Dendritic cell treated with granulocyte-macrophage colony-stimulating factor and Interleukin-4, amounts not matched to agents 40 ng/mL and 50 ng/mL, for 4 days (primary cell): Measurements from ENCODE around the gene SETD5.

Experiments used
- H3K27ac Mint-ChIP-seq: one replicate; pipeline ENCODE4 v1.8.0; 2022; ENCODE audit warnings: mild to moderate bottlenecking, mixed read lengths
- H3K27me3 Mint-ChIP-seq: one replicate; pipeline ENCODE4 v1.8.0; 2022; ENCODE audit warnings: mild to moderate bottlenecking, mixed read lengths
- H3K36me3 Mint-ChIP-seq: one replicate; pipeline ENCODE4 v1.8.0; 2022; ENCODE audit warnings: low read depth, mixed read lengths
- H3K4me1 Mint-ChIP-seq: one replicate; pipeline ENCODE4 v1.8.0; 2022; ENCODE audit warnings: low read depth, mixed read lengths
- H3K4me3 Mint-ChIP-seq: one replicate; pipeline ENCODE4 v1.8.0; 2022; ENCODE audit warnings: mild to moderate bottlenecking, moderate library complexity, mixed read lengths
- H3K9me3 Mint-ChIP-seq: one replicate; pipeline ENCODE4 v1.8.0; 2022; ENCODE audit warnings: mixed read lengths
- intact Hi-C: fragments of 100-400 bp; cut with micrococcal nuclease; formaldehyde crosslinking; loops from one replicate; pipeline ENCODE4 v1.15.0; 2022

SETD5 gene

DNA sequence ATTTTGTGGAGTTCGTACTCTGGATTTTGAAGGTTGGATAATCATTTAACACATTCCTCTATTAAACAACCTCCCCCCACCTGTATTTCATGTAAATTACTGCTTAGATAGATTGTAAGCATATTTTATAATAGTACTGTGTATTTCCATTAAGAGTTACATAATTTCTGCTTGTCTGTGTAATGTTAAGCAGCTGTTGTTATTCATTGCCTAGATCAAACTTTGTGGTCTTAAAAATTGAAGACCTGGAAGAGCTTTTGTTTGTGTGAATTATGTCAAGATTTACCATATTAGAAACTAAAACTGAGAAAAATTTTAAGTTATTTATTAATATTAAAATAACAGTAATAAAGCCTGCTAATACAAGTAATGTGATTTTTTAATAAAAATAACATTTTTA is 11.1 kb downstream of the SETD5 start:
- Mint-ChIP-seq H3K9me3 (no peaks in the 10 kb centered on the region), H3K36me3 (no peaks in the 10 kb centered on the region), H3K4me1 (peaks cover 35% of the 10 kb centered on the region), H3K27me3 (no peaks in the 10 kb centered on the region), H3K4me3 (no peak overlapping the region), H3K27ac (no peak overlapping the region)
- intact Hi-C loops, result no loop called here

DNA sequence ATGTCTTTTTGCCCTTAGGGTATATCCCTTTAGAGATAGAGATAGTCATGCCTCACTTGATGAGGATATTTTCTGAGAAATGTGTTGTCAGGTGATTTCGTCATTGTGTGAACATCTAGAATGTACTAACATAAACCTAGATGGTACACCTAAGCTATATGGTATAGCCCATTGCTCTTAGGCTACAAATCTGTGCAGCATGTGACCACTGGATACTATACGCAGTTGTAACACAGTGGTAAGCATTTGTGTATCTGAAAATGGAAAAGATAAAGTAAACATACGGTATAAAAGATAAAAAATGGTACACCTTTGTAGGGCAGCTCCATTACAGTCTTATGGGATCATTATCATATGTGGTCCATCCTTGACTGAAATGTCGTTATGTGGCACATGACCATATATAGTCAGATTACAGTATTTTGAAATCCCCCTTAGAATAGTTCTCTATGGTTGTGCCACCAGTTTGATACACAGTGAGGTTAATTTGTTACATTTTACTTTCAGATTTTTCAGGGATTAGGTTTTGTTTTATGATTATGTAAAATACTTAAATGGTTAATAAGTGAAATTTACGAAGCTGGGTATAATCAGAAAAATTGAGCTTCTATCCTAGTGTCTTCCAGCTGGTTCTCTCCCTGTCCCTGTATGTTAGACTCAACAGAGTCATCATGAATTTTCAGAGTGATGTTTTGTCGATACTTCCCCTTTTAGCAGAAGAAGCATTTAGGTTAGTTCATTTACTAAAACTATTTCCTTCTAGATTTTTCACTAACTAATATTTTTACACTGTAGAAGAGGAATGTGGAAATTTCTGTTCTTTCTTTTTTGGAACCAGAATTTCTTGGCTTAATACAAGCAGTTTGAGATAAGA is 12.8 kb downstream of the SETD5 start:
- H3K27ac Mint-ChIP-seq, result peak overlapping the region; percentile 37
- no peak overlapping the region for H3K4me3 Mint-ChIP-seq
- peaks cover 7% of the 10 kb centered on the region for H3K36me3 Mint-ChIP-seq
- intact Hi-C loops, result no loop called here
- H3K4me1 Mint-ChIP-seq, result peaks cover 35% of the 10 kb centered on the region
- H3K27me3 Mint-ChIP-seq, result no peaks in the 10 kb centered on the region
- no peaks in the 10 kb centered on the region for H3K9me3 Mint-ChIP-seq

DNA sequence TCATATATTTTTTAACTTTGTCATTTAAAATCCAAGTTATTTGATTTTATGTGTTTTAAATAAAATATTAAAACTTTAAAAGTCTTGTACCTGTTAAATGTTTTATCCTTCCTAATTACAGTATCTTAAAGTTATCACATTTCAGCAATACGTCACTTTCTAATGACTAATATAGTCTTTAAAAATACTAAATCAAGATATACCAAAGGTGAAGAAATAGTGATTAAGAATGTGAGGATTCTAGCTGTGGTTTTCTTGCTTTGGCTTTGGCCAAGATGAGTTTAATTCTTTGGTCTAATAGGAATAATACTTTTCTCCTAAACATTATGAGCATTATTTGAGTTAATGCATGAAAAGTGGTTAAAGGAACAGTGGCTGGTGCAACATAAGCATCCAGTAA is 13.9 kb downstream of the SETD5 start:
- Mint-ChIP-seq H3K27ac (no peak overlapping the region), H3K27me3 (no peaks in the 10 kb centered on the region), H3K4me1 (peaks cover 38% of the 10 kb centered on the region), H3K4me3 (no peak overlapping the region), H3K36me3 (peaks cover 14% of the 10 kb centered on the region), H3K9me3 (no peaks in the 10 kb centered on the region)
- intact Hi-C loops, result no loop called here

DNA sequence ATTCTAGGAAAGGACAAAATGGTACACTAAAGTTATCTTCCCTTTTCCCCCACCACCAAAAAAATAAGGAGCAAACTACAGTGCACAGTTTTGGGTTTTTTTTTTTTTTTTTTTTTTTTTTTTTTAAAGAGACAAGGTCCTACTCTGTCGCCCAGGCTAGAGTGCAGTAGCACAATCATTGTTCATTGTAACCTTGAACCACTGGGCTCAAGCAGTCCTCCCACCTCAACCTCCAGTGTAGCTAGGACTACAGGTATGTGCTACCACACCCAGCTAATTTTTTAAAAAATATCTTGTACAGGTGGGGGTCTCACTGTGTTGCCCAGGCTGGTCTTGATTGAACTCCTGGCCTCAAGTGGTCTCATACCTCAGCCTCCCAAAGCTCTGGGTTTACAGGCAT is 14.9 kb downstream of the SETD5 start:
- no peaks in the 10 kb centered on the region for H3K9me3 Mint-ChIP-seq
- H3K36me3 Mint-ChIP-seq, result peaks cover 17% of the 10 kb centered on the region
- H3K27ac Mint-ChIP-seq, result peak overlapping the region; percentile 17
- no peaks in the 10 kb centered on the region for H3K27me3 Mint-ChIP-seq
- intact Hi-C loops, result no loop called here
- no peak overlapping the region for H3K4me3 Mint-ChIP-seq
- peaks cover 38% of the 10 kb centered on the region for H3K4me1 Mint-ChIP-seq

DNA sequence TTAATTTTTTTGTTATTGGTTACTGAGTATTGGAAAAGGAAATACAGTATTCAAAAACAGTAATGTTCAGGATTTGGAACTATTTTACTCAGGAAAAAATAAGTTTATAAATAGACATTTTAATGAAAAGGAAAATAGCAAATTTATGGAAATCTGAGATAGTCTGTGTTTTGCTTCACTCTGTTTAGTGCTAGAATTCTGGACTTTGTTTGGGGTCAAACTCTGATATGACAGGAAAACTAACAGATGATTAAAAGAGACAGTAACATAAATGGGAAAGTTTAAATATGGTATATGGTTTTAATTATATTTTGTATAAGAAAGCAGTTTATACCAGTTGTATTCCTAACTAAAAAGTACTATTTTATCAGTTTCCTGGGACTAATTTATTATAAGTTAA is 17.4 kb downstream of the SETD5 start:
- intact Hi-C loops, result no loop called here
- Mint-ChIP-seq H3K27ac (no peak overlapping the region), H3K4me3 (no peak overlapping the region), H3K27me3 (no peaks in the 10 kb centered on the region), H3K36me3 (peaks cover 30% of the 10 kb centered on the region), H3K9me3 (no peaks in the 10 kb centered on the region), H3K4me1 (peaks cover 22% of the 10 kb centered on the region)

DNA sequence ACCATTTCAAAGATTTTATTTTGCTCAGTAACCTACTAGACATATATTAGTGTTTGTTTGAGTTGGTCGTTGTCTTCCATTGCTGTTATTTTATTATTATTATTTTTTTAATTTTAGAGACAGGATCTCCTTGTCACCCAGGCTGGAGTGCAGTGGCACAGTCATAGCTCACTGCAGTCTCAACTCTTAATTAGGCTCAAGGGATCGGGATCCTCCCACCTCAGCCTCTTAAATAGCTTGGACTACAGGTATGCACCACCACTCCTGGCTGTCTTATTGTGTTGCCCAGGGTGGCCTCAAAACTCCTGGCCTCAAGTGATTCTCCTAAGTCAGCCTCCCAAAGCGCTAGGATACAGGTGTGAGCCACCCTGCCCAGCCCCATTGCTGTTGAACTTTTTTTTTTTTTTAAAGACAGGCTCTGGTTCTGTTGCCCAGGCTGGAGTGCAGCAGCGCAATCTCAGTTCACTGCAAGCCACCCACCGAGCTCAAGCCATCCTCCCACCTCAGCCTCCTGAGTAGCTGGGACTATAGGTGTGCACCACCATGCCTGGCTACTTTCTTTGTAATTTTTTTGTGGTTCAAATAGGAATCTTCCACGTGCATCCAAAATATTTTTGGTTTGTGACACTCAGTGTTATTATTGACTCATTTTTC is 18.2 kb downstream of the SETD5 start:
- H3K36me3 Mint-ChIP-seq, result peaks cover 30% of the 10 kb centered on the region
- intact Hi-C loops, result no loop called here
- H3K4me1 Mint-ChIP-seq, result peaks cover 22% of the 10 kb centered on the region
- no peaks in the 10 kb centered on the region for H3K27me3 Mint-ChIP-seq
- no peaks in the 10 kb centered on the region for H3K9me3 Mint-ChIP-seq
- no peak overlapping the region for H3K27ac Mint-ChIP-seq
- no peak overlapping the region for H3K4me3 Mint-ChIP-seq

DNA sequence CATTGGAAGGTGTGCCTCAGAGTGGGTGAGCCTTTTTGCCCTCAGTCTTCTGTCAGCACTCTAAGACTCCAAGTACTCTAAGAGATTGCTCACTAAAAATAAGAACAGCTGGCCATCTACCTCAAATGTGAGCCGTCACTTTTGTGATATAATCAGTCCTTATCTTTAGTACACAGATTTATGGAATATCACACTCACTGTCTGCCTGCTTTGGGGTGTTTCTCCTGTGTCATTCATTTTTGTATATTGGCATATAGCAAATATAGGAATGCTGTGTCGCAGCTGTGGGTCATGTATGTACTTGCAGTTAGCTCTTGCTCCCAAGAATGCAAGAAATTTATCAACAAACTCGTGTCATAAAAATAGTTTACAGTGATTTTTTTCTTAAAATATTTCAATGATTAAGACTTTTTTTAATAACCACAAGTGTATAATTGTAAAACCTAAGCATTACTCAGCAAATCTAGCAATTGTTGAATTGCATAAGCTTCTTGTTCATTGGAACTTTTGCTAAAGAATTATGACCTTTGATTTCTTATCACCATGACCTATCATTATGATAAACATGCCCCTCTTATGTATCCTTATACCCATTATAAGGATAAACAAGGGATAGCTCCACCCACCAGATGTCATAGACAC is 18.8 kb downstream of the SETD5 start:
- Mint-ChIP-seq H3K9me3 (no peaks in the 10 kb centered on the region), H3K27ac (no peak overlapping the region), H3K36me3 (peaks cover 30% of the 10 kb centered on the region), H3K4me1 (peaks cover 29% of the 10 kb centered on the region), H3K27me3 (no peaks in the 10 kb centered on the region), H3K4me3 (no peak overlapping the region)
- intact Hi-C loops, result no loop called here

DNA sequence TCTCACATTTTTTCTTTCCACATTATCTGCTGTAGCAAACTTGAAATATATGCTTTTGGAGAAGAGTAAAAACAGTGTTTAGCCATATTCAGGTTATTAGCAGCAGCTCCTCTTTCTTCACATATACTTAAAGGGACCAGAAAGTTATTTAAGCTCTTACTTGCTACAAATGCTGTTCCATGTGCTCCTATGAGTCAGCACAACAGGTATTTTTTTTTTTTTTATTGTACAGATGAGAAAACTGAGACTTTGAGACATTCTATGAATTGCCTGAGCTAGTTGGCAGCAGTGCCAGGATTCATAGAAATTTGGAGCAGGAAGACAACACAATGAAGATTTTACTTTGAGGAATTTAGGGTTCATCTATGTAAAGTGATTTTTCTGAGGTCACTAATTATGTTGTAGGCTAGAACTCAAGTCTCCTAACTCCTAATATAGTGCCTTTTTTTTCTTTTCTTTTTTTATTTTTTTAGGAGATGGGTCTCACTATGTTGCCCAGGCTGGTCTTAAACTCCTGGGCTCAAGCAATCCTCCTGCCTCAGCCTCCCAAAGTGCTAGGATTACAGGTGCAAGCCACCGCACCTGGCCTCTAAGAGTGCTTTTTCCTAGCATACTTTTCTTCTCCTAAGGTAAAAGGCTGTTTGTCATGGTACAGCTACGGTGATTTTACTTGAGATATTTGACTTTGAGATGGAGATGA is 23.6 kb downstream of the SETD5 start:
- intact Hi-C loops, result loop anchor here (5.0 kb wide), 1 partner anchor 69 kb away; no protein-coding TSS in a partner anchor
- Mint-ChIP-seq H3K4me3 (no peak overlapping the region), H3K4me1 (peaks cover 30% of the 10 kb centered on the region), H3K27ac (peak overlapping the region; percentile 51), H3K27me3 (no peaks in the 10 kb centered on the region), H3K36me3 (peaks cover 46% of the 10 kb centered on the region), H3K9me3 (no peaks in the 10 kb centered on the region)

DNA sequence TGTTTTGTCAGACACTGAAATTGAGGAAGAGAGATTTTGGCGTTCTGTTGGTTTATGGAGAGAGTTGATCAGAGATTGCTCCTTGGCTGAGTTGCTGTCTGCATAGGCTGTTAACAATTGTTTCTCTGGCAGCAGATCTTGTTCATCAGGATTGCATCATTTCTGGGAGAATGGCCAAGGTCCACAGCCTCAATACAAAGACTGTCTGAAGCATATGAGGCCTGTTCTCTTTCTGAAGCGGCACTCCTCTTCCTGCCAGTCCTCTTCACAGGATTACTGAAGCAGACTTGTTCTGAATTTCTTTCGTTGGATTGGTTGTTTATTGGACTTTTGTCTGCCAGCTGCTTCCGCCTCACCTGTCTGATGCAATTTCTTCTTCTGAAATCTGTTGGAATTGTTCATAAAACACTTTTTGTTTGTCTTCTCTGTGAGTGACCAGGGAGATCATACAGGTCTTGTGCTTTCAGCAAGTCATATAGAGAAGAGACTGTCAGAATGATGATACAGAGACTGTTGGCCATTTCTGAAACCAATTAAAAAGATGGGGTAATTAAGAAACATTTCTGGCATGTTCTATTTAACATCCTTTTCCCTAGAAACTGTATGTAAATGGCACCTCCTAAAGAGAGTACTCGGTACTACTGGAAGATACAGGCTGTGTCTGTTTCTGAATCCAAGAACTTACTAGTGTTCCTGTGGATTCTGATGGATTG is 25.5 kb downstream of the SETD5 start:
- Mint-ChIP-seq H3K4me1 (peaks cover 28% of the 10 kb centered on the region), H3K27me3 (no peaks in the 10 kb centered on the region), H3K9me3 (no peaks in the 10 kb centered on the region), H3K4me3 (no peak overlapping the region), H3K36me3 (peaks cover 54% of the 10 kb centered on the region), H3K27ac (peak overlapping the region; percentile 61)
- intact Hi-C loops, result loop anchor here (2.0 to 5.0 kb wide), 2 partner anchors 36 to 71 kb away; no protein-coding TSS in a partner anchor

DNA sequence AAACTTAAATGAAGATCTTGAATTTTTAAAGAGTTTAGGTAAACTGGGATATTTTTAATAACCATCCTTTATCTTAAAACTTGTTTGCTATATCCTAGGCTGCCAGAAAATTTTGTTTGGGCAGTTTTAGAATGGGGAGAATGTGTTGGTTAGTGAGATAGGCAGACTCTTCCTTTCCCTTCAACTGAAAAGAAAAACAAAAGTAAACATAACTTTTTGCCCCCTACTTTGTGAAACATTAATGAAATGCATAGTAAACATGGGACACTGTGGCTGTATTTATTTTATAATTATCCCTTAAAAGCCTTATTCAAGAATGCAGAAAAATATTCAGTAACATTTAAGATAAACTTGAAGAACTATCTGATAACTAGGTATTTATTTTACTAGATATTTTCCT is 31.0 kb downstream of the SETD5 start:
- no peak overlapping the region for H3K4me3 Mint-ChIP-seq
- no peaks in the 10 kb centered on the region for H3K27me3 Mint-ChIP-seq
- peaks cover 90% of the 10 kb centered on the region for H3K36me3 Mint-ChIP-seq
- no peaks in the 10 kb centered on the region for H3K9me3 Mint-ChIP-seq
- intact Hi-C loops, result no loop called here
- H3K27ac Mint-ChIP-seq, result no peak overlapping the region
- H3K4me1 Mint-ChIP-seq, result peaks cover 7% of the 10 kb centered on the region

DNA sequence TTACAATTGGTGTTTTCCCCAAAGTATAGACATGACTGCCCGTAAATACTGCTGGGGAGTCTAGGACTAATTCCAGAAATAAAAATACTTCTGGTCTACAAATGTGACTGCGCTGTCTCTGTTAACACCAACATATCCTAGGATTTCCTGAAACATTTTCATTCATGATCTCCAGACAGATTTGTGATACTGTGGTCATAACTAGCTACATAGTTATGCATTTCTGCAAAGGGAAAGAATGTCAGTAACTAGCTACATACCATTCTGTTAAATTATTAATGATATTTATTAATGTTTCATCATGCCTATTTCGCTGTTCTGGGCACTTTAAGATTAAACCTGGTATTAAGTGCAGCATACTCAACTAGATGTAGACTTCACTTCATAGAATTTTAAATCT is 33.3 kb downstream of the SETD5 start:
- peaks cover 96% of the 10 kb centered on the region for H3K36me3 Mint-ChIP-seq
- intact Hi-C loops, result no loop called here
- no peak overlapping the region for H3K27ac Mint-ChIP-seq
- H3K27me3 Mint-ChIP-seq, result no peaks in the 10 kb centered on the region
- H3K4me3 Mint-ChIP-seq, result no peak overlapping the region
- H3K4me1 Mint-ChIP-seq, result no peaks in the 10 kb centered on the region
- H3K9me3 Mint-ChIP-seq, result no peaks in the 10 kb centered on the region

DNA sequence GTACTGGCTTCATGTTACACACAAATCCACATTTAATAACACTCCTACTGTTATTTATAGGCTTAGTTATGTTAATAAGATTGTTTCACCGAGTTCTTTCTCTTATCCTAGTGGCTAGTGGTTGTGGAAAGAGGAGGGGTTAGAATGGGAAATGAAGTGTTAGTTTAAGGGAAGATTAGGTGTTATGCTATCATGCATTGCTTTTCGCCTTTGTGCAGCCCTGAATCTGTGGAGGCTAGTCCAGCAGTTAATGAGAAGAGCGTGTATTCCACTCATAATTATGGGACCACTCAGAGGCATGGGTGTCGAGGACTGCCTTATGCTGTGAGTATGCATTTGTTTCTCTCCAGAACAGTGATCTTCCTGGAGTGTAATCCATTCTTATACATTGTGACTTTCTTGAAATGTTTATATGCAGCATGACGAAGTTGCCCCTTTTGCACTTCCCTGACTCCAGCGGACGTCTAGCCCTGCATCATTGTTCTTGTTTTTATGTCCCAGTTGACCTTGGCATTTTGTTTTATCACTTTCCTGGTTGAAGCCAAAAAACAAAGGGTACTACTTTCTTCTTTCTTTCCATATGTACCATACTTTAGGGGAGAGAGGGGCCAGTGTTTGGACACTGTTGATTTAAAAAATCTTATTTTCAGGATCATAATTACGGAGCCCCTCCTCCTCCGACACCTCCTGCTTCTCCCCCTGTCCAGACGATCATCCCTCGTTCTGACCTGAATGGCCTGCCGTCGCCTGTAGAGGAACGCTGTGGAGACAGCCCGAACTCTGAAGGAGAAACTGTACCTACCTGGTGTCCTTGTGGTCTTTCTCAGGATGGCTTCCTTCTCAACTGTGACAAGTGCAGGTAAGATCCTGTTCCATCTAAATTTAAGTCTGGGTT is 36.5 kb downstream of the SETD5 start:
- intact Hi-C loops, result no loop called here
- no peak overlapping the region for H3K4me3 Mint-ChIP-seq
- no peaks in the 10 kb centered on the region for H3K4me1 Mint-ChIP-seq
- H3K9me3 Mint-ChIP-seq, result no peaks in the 10 kb centered on the region
- H3K27me3 Mint-ChIP-seq, result no peaks in the 10 kb centered on the region
- H3K36me3 Mint-ChIP-seq, result peaks cover 88% of the 10 kb centered on the region
- no peak overlapping the region for H3K27ac Mint-ChIP-seq
